BLaER1 treated with 17β-estradiol and CSF1 and Interleukin-3, amounts not matched to agents 10 nM and 100 nM (cell line): ENCODE measurements around the gene DNAH2.
A peak's percentile ranks its signal among the peaks of the same experiment; 100 is the strongest.

ENCODE experiments used
- H3K27ac ChIP-seq, 11 experiments: shearing (Covaris generic); formaldehyde crosslinking; 2 replicates each; pipeline ENCODE4 v1.8.1; 2022
- H3K27me3 ChIP-seq, 11 experiments: shearing (Covaris generic); formaldehyde crosslinking; 2 replicates each; pipeline ENCODE4 v1.8.1; 2022
- H3K36me3 ChIP-seq, 11 experiments: shearing (Covaris generic); formaldehyde crosslinking; 2 replicates each; pipeline ENCODE4 v1.8.1; 2022
- H3K4me1 ChIP-seq, 10 experiments: shearing (Covaris generic); formaldehyde crosslinking; 2 replicates each; pipeline ENCODE4 v1.8.1; 2022
- H3K4me2 ChIP-seq, 11 experiments: shearing (Covaris generic); formaldehyde crosslinking; 2 replicates each; pipeline ENCODE4 v1.8.1; 2022
- H3K4me3 ChIP-seq, 10 experiments: shearing (Covaris generic); formaldehyde crosslinking; 2 replicates each; pipeline ENCODE4 v1.8.1; 2022
- H3K9ac ChIP-seq, 11 experiments: shearing (Covaris generic); formaldehyde crosslinking; 2 replicates each; pipeline ENCODE4 v1.8.1; 2022
- H3K9me3 ChIP-seq, 11 experiments: shearing (Covaris generic); formaldehyde crosslinking; replicated peaks in 1 of 11; 2 replicates each; pipeline ENCODE4 v1.8.1; 2022
- H4K20me1 ChIP-seq, 11 experiments: shearing (Covaris generic); formaldehyde crosslinking; 2 replicates each; pipeline ENCODE4 v1.8.1; 2022
- Cebpa-rat ChIP-seq, 11 experiments: shearing (Covaris generic); IDR thresholded peaks; 2 replicates each; pipeline ENCODE4 v1.8.1; 2022

Gene DNAH2

DNA sequence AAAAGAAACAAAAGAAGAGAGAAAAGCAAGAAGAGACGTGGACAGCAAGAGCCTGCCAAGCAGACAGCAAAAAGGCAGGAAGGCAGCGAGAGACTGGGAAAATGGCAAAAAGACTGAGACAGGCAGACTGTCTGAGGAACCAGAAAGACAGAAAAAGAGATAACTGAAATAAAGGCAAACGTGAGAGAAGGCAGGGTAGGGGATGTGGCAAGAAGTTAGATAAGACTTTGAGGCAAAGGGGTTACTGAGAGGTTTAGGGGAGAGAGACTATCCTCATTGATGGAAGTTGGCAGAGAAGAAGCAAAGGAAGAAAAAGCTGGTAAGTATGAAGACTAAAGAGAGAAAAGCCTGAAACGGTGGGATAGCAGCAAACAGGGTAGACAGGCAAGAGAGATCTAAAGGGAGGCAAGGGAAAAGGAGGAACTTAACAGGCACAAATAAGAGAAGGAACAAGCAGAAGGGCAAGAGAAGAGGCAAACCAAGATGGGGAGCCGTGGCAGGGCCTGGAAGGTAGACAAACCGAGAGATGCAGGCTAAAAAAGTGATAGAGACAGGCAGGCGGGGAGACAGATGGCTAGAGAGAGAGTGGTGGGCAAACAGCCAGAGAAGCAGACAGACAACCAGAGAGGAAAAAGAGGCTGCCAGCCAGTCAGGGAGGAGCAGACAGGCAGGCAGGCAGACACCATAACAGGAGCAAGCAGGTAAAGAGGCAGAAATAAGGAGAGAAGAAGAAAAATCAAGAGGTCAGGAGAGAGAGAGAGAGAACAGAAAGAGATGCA, 163.9 kb downstream of the DNAH2 start:
- H3K27ac ChIP-seq, result peak overlapping the region in 10 of 11 experiments; percentile 3 to 98 (median 63); a peak in 17 of 22 replicates
- H3K4me2 ChIP-seq, result peak overlapping the region; percentile 63 to 95 (median 83)
- no peaks in the 10 kb centered on the region for H3K27me3 ChIP-seq
- no peaks in the 10 kb centered on the region; a peak in 1 of 22 replicates for H4K20me1 ChIP-seq
- H3K4me3 ChIP-seq, result peak overlapping the region in 4 of 10 experiments; percentile 2 to 34 (median 28); a peak in 6 of 20 replicates
- H3K4me1 ChIP-seq, result peaks cover 46 to 63% (median 48%) of the 10 kb centered on the region in 10 experiments
- no peaks in the 10 kb centered on the region for H3K9me3 ChIP-seq
- peak overlapping the region; percentile 10 to 62 (median 41); a peak in 16 of 22 replicates for H3K9ac ChIP-seq
- TF ChIP-seq Cebpa-rat (IDR thresholded peaks at IDR 0.05), result no peak
- H3K36me3 ChIP-seq, result peaks cover 0 to 41% (median 12%) of the 10 kb centered on the region in 11 experiments; a peak in 14 of 22 replicates

- H3K4me3 ChIP-seq, result peak overlapping the region in 4 of 10 experiments; percentile 2 to 34 (median 28); a peak in 3 of 20 replicates
- no peak for TF ChIP-seq Cebpa-rat (IDR thresholded peaks at IDR 0.05)
- peak overlapping the region; percentile 63 to 95 (median 83) for H3K4me2 ChIP-seq
- H3K27me3 ChIP-seq, result no peaks in the 10 kb centered on the region
- peak overlapping the region in 9 of 11 experiments; percentile 11 to 62 (median 43); a peak in 12 of 22 replicates for H3K9ac ChIP-seq
- peaks cover 45 to 57% (median 50%) of the 10 kb centered on the region in 10 experiments for H3K4me1 ChIP-seq
- H3K36me3 ChIP-seq, result peaks cover 0 to 37% (median 12%) of the 10 kb centered on the region in 11 experiments; a peak in 14 of 22 replicates
- H3K27ac ChIP-seq, result peak overlapping the region in 9 of 11 experiments; percentile 4 to 98 (median 68); a peak in 13 of 22 replicates
- no peaks in the 10 kb centered on the region for H3K9me3 ChIP-seq
- no peaks in the 10 kb centered on the region; a peak in 1 of 22 replicates for H4K20me1 ChIP-seq
These were observed 164.5 kb downstream of the DNAH2 start for GRCh38 chr17:7882068-7882467.

- no peaks in the 10 kb centered on the region for H3K27me3 ChIP-seq
- peaks cover 0 to 32% (median 9%) of the 10 kb centered on the region in 11 experiments; a peak in 14 of 22 replicates for H3K36me3 ChIP-seq
- no peak overlapping the region for H3K4me3 ChIP-seq
- peak overlapping the region in 8 of 11 experiments; percentile 82 to 98 (median 92); a peak in 8 of 22 replicates for H3K27ac ChIP-seq
- peak overlapping the region in 3 of 11 experiments; percentile 4 to 92 (median 80); a peak in 2 of 22 replicates for H3K9ac ChIP-seq
- H3K4me2 ChIP-seq, result peak overlapping the region; percentile 63 to 95 (median 83)
- peaks cover 0 to under 1% (median 0%) of the 10 kb centered on the region in 11 experiments; a peak in 3 of 22 replicates for H4K20me1 ChIP-seq
- H3K4me1 ChIP-seq, result peaks cover 45 to 53% (median 49%) of the 10 kb centered on the region in 10 experiments
- no peak for TF ChIP-seq Cebpa-rat (IDR thresholded peaks at IDR 0.05)
- no peaks in the 10 kb centered on the region for H3K9me3 ChIP-seq
These were observed 165.1 kb downstream of the DNAH2 start for GRCh38 chr17:7882629-7883028.
